ENCODE data around the gene NTNG1.

NTNG1 gene

DNA sequence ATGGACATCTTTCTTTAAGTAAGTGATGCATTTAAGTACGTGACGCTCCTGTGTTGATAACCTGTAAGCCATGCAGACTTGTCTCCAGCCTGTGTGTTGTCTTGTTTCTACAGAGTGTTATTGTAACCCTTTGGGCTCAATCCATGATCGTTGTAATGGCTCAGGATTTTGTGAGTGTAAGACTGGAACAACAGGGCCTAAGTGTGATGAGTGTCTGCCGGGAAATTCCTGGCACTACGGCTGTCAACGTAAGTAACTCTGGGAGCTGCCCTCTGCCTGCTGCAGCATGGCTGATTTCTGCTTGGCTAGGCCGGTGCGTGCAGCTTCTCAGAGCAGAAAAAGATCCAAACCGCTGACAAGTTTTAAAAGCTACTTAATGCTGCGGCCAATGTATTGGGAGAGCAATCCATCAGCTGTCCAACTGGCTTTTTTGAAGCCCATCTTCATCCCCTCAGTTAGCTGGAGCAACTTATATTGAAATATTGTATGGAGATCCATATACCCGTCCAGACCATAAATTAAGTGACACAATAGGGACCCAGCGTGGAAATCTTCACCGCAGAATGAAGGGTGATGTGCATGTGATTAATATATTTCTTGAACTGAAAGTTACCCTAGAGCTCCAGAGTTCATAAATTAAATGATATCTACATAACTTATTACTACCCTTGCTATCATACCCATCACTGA lies 295.9 kb downstream of the NTNG1 start:
- DNase-seq (ENCODE audit: low read depth in 1 of 2, low spot score in 1 of 2) = no peak
- no peak overlapping the region for H3K4me3 ChIP-seq (replicated peaks; ENCODE audit: insufficient read depth, low read length)
- TF ChIP-seq POLR2AphosphoS5 (IDR thresholded peaks at IDR 0.05; ENCODE audit: low read depth) (no peak), GABPA (IDR thresholded peaks at IDR 0.05; ENCODE audit: low read depth) (no peak), SPI1 (IDR thresholded peaks at IDR 0.05; ENCODE audit: borderline replicate concordance, low read depth) (no peak)
- TF ChIP-seq, protein P1, sequence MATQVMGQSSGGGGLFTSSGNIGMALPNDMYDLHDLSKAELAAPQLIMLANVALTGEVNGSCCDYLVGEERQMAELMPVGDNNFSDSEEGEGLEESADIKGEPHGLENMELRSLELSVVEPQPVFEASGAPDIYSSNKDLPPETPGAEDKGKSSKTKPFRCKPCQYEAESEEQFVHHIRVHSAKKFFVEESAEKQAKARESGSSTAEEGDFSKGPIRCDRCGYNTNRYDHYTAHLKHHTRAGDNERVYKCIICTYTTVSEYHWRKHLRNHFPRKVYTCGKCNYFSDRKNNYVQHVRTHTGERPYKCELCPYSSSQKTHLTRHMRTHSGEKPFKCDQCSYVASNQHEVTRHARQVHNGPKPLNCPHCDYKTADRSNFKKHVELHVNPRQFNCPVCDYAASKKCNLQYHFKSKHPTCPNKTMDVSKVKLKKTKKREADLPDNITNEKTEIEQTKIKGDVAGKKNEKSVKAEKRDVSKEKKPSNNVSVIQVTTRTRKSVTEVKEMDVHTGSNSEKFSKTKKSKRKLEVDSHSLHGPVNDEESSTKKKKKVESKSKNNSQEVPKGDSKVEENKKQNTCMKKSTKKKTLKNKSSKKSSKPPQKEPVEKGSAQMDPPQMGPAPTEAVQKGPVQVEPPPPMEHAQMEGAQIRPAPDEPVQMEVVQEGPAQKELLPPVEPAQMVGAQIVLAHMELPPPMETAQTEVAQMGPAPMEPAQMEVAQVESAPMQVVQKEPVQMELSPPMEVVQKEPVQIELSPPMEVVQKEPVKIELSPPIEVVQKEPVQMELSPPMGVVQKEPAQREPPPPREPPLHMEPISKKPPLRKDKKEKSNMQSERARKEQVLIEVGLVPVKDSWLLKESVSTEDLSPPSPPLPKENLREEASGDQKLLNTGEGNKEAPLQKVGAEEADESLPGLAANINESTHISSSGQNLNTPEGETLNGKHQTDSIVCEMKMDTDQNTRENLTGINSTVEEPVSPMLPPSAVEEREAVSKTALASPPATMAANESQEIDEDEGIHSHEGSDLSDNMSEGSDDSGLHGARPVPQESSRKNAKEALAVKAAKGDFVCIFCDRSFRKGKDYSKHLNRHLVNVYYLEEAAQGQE (IDR thresholded peaks at IDR 0.05; ENCODE audit: insufficient replicate concordance, low read depth) = no peak
- TF ChIP-seq, protein P2, sequence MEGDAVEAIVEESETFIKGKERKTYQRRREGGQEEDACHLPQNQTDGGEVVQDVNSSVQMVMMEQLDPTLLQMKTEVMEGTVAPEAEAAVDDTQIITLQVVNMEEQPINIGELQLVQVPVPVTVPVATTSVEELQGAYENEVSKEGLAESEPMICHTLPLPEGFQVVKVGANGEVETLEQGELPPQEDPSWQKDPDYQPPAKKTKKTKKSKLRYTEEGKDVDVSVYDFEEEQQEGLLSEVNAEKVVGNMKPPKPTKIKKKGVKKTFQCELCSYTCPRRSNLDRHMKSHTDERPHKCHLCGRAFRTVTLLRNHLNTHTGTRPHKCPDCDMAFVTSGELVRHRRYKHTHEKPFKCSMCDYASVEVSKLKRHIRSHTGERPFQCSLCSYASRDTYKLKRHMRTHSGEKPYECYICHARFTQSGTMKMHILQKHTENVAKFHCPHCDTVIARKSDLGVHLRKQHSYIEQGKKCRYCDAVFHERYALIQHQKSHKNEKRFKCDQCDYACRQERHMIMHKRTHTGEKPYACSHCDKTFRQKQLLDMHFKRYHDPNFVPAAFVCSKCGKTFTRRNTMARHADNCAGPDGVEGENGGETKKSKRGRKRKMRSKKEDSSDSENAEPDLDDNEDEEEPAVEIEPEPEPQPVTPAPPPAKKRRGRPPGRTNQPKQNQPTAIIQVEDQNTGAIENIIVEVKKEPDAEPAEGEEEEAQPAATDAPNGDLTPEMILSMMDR (IDR thresholded peaks at IDR 0.05; ENCODE audit: insufficient read depth, low read length) = no peak
- H3K27ac ChIP-seq (replicated peaks) = no peak overlapping the region
- no peaks in the 10 kb centered on the region for H3K27me3 ChIP-seq (ENCODE audit: insufficient read depth, poor library complexity, severe bottlenecking)

DNA sequence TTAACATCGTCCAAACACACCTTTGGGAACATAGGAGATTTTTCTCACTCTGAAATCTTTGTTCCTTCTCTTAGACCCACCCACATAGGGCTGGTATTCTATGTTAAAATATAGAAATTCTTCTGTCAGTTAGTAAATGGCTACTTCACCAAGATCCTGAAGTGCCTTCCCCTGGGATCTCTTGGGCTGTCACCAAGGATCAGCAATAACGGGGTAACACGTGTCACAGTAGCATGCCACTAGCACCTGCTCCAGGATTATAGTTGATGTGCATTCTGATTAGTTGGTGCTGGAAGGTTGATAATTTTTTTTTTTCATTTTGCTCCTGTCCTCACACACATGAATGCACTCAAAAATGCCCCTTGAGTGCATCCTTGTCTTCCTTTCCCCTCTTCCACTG lies 298.7 kb downstream of the NTNG1 start:
- no peaks in the 10 kb centered on the region for H3K27me3 ChIP-seq (ENCODE audit: insufficient read depth, poor library complexity, severe bottlenecking)
- TF ChIP-seq, protein P1 (IDR thresholded peaks at IDR 0.05; ENCODE audit: insufficient replicate concordance, low read depth) = no peak
- no peak for TF ChIP-seq SPI1 (IDR thresholded peaks at IDR 0.05; ENCODE audit: borderline replicate concordance, low read depth)
- no peak for TF ChIP-seq GABPA (IDR thresholded peaks at IDR 0.05; ENCODE audit: low read depth)
- no peak for TF ChIP-seq POLR2AphosphoS5 (IDR thresholded peaks at IDR 0.05; ENCODE audit: low read depth)
- TF ChIP-seq, protein P2 (IDR thresholded peaks at IDR 0.05; ENCODE audit: insufficient read depth, low read length) = no peak
- no peak for DNase-seq (ENCODE audit: low read depth in 1 of 2, low spot score in 1 of 2)
- no peak overlapping the region for H3K27ac ChIP-seq (replicated peaks)
- no peak overlapping the region for H3K4me3 ChIP-seq (replicated peaks; ENCODE audit: insufficient read depth, low read length)

DNA sequence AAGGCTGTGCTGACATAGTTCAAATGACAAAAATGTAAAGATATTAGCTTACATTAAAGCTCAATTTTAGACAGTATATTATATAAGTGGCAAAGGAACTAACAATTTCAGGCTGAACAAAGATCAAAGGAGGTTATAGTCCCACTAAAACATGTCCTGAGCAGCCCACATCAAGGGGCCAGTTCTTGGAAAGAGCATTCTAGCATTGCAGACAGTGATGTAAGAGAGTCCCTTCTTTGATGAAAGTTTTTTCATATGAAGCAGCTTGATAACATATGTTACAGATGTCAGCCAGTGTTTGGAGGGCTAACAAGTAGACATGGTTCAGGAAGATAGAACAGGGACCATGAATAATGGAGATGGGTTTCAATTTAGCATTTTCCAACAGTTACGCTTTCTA lies 301.7 kb downstream of the NTNG1 start:
- no peak overlapping the region for H3K4me3 ChIP-seq (replicated peaks; ENCODE audit: insufficient read depth, low read length)
- no peak overlapping the region for H3K27ac ChIP-seq (replicated peaks)
- no peak for DNase-seq (ENCODE audit: low read depth in 1 of 2, low spot score in 1 of 2)
- TF ChIP-seq SPI1 (IDR thresholded peaks at IDR 0.05; ENCODE audit: borderline replicate concordance, low read depth) (no peak), GABPA (IDR thresholded peaks at IDR 0.05; ENCODE audit: low read depth) (no peak), POLR2AphosphoS5 (IDR thresholded peaks at IDR 0.05; ENCODE audit: low read depth) (no peak)
- TF ChIP-seq, protein P2 (IDR thresholded peaks at IDR 0.05; ENCODE audit: insufficient read depth, low read length) = no peak
- TF ChIP-seq, protein P1 (IDR thresholded peaks at IDR 0.05; ENCODE audit: insufficient replicate concordance, low read depth) = no peak
- H3K27me3 ChIP-seq (ENCODE audit: insufficient read depth, poor library complexity, severe bottlenecking) = no peaks in the 10 kb centered on the region
